ENCODE results near the gene SLFN12L.

DNA sequence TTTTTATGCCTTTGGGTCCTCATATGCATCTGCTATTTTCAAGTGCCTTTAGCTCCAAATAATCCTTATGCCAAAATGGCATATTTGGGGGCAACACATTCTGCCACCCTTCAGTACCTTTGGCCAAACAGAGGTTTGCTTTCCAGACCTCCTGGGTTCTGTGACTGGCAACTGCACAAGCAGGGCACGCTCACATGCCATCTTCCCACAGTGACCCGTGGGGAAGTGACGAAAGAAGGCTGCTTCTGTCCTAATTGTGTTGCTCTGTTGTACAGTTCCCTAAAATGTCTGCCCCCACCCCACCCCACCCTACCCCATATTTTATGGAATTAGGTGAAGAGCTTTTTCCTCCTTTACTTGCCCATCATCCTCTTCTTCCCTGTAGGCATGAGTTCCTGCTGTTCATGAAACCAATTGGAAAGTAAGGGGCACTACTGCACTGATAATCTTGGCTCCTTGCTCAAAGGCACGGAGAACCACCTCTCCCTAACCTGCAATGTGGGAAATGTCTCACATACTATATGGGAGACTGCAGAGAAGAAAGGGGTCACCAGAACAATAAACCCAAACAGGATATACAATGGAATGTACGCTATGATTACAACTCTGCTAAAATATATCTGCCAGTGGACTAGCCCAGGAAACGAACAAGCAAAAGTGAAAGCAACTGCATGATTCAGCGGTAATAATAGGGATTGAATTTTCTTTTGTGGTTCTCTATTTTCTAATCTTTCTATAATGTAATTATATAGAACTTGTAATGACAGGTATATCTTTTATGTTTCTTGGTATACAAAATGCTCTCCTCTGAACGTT lies 3.3 kb upstream of the SLFN12L start:
- TF ChIP-seq TEAD4 (CRISPR knock-in tag; IDR thresholded peaks at IDR 0.05) (no peak), CREB1 (CRISPR knock-in tag; IDR thresholded peaks at IDR 0.05) (no peak), ELF4 (CRISPR knock-in tag; IDR thresholded peaks at IDR 0.05; ENCODE audit: low read depth) (no peak), NR1H2 (CRISPR knock-in tag; IDR thresholded peaks at IDR 0.05) (no peak), NR2C2 (CRISPR knock-in tag; IDR thresholded peaks at IDR 0.05) (no peak), NFE2L1 (CRISPR knock-in tag; IDR thresholded peaks at IDR 0.05) (no peak)
- TF ChIP-seq, protein P1, sequence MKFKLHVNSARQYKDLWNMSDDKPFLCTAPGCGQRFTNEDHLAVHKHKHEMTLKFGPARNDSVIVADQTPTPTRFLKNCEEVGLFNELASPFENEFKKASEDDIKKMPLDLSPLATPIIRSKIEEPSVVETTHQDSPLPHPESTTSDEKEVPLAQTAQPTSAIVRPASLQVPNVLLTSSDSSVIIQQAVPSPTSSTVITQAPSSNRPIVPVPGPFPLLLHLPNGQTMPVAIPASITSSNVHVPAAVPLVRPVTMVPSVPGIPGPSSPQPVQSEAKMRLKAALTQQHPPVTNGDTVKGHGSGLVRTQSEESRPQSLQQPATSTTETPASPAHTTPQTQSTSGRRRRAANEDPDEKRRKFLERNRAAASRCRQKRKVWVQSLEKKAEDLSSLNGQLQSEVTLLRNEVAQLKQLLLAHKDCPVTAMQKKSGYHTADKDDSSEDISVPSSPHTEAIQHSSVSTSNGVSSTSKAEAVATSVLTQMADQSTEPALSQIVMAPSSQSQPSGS (CRISPR knock-in tag; IDR thresholded peaks at IDR 0.05; ENCODE audit: borderline replicate concordance, low read depth) = no peak
- TF ChIP-seq, protein P2, sequence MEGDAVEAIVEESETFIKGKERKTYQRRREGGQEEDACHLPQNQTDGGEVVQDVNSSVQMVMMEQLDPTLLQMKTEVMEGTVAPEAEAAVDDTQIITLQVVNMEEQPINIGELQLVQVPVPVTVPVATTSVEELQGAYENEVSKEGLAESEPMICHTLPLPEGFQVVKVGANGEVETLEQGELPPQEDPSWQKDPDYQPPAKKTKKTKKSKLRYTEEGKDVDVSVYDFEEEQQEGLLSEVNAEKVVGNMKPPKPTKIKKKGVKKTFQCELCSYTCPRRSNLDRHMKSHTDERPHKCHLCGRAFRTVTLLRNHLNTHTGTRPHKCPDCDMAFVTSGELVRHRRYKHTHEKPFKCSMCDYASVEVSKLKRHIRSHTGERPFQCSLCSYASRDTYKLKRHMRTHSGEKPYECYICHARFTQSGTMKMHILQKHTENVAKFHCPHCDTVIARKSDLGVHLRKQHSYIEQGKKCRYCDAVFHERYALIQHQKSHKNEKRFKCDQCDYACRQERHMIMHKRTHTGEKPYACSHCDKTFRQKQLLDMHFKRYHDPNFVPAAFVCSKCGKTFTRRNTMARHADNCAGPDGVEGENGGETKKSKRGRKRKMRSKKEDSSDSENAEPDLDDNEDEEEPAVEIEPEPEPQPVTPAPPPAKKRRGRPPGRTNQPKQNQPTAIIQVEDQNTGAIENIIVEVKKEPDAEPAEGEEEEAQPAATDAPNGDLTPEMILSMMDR (IDR thresholded peaks at IDR 0.05) = no peak
- TF ChIP-seq, protein P3, sequence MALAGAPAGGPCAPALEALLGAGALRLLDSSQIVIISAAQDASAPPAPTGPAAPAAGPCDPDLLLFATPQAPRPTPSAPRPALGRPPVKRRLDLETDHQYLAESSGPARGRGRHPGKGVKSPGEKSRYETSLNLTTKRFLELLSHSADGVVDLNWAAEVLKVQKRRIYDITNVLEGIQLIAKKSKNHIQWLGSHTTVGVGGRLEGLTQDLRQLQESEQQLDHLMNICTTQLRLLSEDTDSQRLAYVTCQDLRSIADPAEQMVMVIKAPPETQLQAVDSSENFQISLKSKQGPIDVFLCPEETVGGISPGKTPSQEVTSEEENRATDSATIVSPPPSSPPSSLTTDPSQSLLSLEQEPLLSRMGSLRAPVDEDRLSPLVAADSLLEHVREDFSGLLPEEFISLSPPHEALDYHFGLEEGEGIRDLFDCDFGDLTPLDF (CRISPR knock-in tag; IDR thresholded peaks at IDR 0.05) = no peak

Data from WTC11 (cell line).